Neural progenitor cell (in vitro differentiated cells): ENCODE measurements around the gene C21orf58. TPM values are rescaled to one million over a fixed set of nuclear protein-coding genes. Genes with fewer than 3 reads are reported as not detected.
"Not testable (repeated sequence)": the region's sequence is repeated elsewhere in the genome, so short reads cannot be mapped to it uniquely, and the experiment has no call there.

Source experiments
- DNase-seq: peaks from one replicate; pipeline ENCODE4 v3.0.0-alpha.2; 2016; ENCODE audit warnings: low spot score
- H2AFZ ChIP-seq: fragments of 200-600 bp; sonication (generic); replicated peaks from 2 replicates; pipeline ENCODE4 v1.6.1; 2016; ENCODE audit warnings: antibody characterized with exemption
- H3F3A ChIP-seq: fragments of 200-600 bp; sonication (generic); 2 replicates; pipeline ENCODE4 v1.6.1; 2016; ENCODE audit warnings: antibody characterized with exemption, low read depth
- H3K27ac ChIP-seq: fragments of 200-600 bp; sonication (generic); 2 replicates; pipeline ENCODE4 v1.5.1; 2016; ENCODE audit warnings: mild to moderate bottlenecking
- H3K27me3 ChIP-seq: fragments of 200-600 bp; sonication (generic); 2 replicates; pipeline ENCODE4 v1.6.1; 2016; ENCODE audit warnings: mild to moderate bottlenecking, moderate library complexity
- H3K36me3 ChIP-seq: fragments of 200-600 bp; sonication (generic); 2 replicates; pipeline ENCODE4 v1.5.1; 2016
- H3K4me1 ChIP-seq: fragments of 200-600 bp; sonication (generic); 2 replicates; pipeline ENCODE4 v1.6.1; 2016; ENCODE audit warnings: mixed run types
- H3K4me2 ChIP-seq: fragments of 200-600 bp; sonication (generic); 2 replicates; pipeline ENCODE4 v1.6.1; 2016
- H3K4me3 ChIP-seq: fragments of 200-600 bp; sonication (generic); 2 replicates; pipeline ENCODE4 v1.5.1; 2016
- H3K79me2 ChIP-seq: fragments of 200-600 bp; sonication (generic); 2 replicates; pipeline ENCODE4 v1.6.1; 2016; ENCODE audit warnings: low read depth
- H3K9ac ChIP-seq: fragments of 200-600 bp; sonication (generic); 2 replicates; pipeline ENCODE4 v1.6.1; 2016
- H3K9me3 ChIP-seq: fragments of 200-600 bp; sonication (generic); 2 replicates; pipeline ENCODE4 v1.5.1; 2016; ENCODE audit warnings: low read depth
- H4K20me1 ChIP-seq: fragments of 200-600 bp; sonication (generic); 2 replicates; pipeline ENCODE4 v1.6.1; 2016; ENCODE audit warnings: low read depth
- H3K27ac Mint-ChIP-seq: 3 replicates; pipeline ENCODE4 v1.8.0; 2021; ENCODE audit warnings: mixed read lengths
- H3K27me3 Mint-ChIP-seq: 2 replicates; pipeline ENCODE4 v1.8.0; 2022; ENCODE audit warnings: low read depth, mild to moderate bottlenecking, inconsistent platforms, moderate library complexity, mixed read lengths; ENCODE audit not compliant: insufficient read depth
- H3K36me3 Mint-ChIP-seq: 3 replicates; pipeline ENCODE4 v1.8.0; 2021; ENCODE audit warnings: mixed read lengths
- H3K4me1 Mint-ChIP-seq: 3 replicates; pipeline ENCODE4 v1.8.0; 2021; ENCODE audit warnings: mixed read lengths
- H3K4me3 Mint-ChIP-seq: 3 replicates; pipeline ENCODE4 v1.8.0; 2021; ENCODE audit warnings: mild to moderate bottlenecking, moderate library complexity, mixed read lengths
- H3K9me3 Mint-ChIP-seq: 3 replicates; pipeline ENCODE4 v1.8.0; 2020; ENCODE audit warnings: mixed read lengths
- CTCF ChIP-seq: fragments of 200-600 bp; sonication (generic); IDR thresholded peaks from 2 replicates; pipeline ENCODE4 v1.5.1; 2017; ENCODE audit warnings: antibody characterized with exemption, mild to moderate bottlenecking
- EZH2 ChIP-seq: fragments of 200-600 bp; sonication (generic); IDR thresholded peaks from 2 replicates; pipeline ENCODE4 v1.6.1; 2017; ENCODE audit warnings: antibody characterized with exemption, mild to moderate bottlenecking, moderate library complexity
- EZH2phosphoT487 ChIP-seq: fragments of 200-600 bp; sonication (generic); IDR thresholded peaks from 2 replicates; pipeline ENCODE4 v1.6.1; 2017; ENCODE audit warnings: antibody characterized with exemption
- total RNA-seq: library from RNA; depleted of rRNA; stranded (reverse); fragments of >200 nt; gene quantifications from 2 replicates; pipeline ENCODE4 v1.2.3, GENCODE V29; 2015; ENCODE audit warnings: low replicate concordance

C21orf58 gene
- total RNA-seq, 1 donor from 2014 or later, result 26.2 TPM

DNA sequence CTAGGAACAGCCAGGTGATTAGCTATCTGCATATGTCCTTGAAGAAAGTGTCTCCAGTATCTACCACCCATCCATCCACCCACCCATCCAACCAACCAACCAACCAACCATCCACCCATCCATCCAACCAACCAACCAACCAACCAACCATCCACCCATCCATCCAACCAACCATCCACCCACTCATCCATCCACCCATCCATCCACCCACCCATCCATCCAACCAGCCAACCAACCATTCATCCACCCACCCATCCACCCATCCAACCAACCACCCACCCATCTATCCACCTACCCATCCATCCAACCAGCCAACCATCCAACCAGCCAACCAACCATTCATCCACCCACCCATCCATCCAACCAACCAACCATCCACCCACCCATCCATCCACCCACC, 12.1 kb downstream of the C21orf58 start:
- peaks cover under 1% of the 10 kb centered on the region for H4K20me1 ChIP-seq
- Mint-ChIP-seq H3K4me3 (no peak overlapping the region), H3K27me3 (no peaks in the 10 kb centered on the region), H3K9me3 (no peaks in the 10 kb centered on the region), H3K36me3 (peaks cover 28% of the 10 kb centered on the region), H3K27ac (no peak overlapping the region), H3K4me1 (no peaks in the 10 kb centered on the region)
- no peaks in the 10 kb centered on the region for H3K79me2 ChIP-seq
- DNase-seq, result no peak
- H2AFZ ChIP-seq, result no peak overlapping the region
- TF ChIP-seq EZH2phosphoT487 (no peak), CTCF (no peak), EZH2 (no peak)
- H3K9ac ChIP-seq, result no peak overlapping the region
- H3K27me3 ChIP-seq, result no peaks in the 10 kb centered on the region
- H3K36me3 ChIP-seq, result peaks cover 3% of the 10 kb centered on the region
- H3K9me3 ChIP-seq, result no peaks in the 10 kb centered on the region
- no peak overlapping the region for H3K27ac ChIP-seq
- H3K4me1 ChIP-seq, result no peaks in the 10 kb centered on the region
- H3F3A ChIP-seq, result no peaks in the 10 kb centered on the region
- H3K4me2 ChIP-seq, result no peak overlapping the region
- H3K4me3 ChIP-seq, result no peak overlapping the region

DNA sequence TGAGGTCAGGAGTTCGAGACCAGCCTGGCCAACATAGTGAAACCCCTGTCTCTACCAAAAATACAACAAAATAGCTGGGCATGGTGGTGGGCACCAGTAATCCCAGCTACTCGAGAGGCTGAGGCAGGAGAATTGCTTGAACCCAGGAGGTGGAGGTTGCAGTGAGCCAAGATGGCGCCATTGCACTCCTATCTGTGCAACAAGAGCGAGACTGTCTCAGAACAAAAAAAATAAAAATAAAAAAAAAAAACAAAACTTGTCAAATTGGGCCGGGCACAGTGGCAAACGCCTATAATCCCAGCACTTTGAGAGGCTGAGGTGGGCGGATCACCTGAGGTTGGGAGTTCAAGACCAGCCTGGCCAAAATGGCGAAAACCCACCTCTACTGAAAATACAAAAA, 13.4 kb downstream of the C21orf58 start:
- H3F3A ChIP-seq, H3K36me3 ChIP-seq, H2AFZ ChIP-seq, H3K27me3 Mint-ChIP-seq, H3K27ac Mint-ChIP-seq, H3K27me3 ChIP-seq, H3K27ac ChIP-seq, H3K9me3 Mint-ChIP-seq, H3K9ac ChIP-seq, H3K4me1 ChIP-seq, H3K4me1 Mint-ChIP-seq, H3K9me3 ChIP-seq, H4K20me1 ChIP-seq, H3K4me2 ChIP-seq, DNase-seq, H3K4me3 ChIP-seq, H3K79me2 ChIP-seq, H3K4me3 Mint-ChIP-seq: not testable (repeated sequence)
- peaks cover 30% of the 10 kb centered on the region for H3K36me3 Mint-ChIP-seq

GRCh38 chr21:46308431-46308830, 15.2 kb downstream of the C21orf58 start:
- H4K20me1 ChIP-seq, result no peaks in the 10 kb centered on the region
- peaks cover 35% of the 10 kb centered on the region for H3K36me3 Mint-ChIP-seq
- H2AFZ ChIP-seq, result no peak overlapping the region
- no peaks in the 10 kb centered on the region for H3K9me3 Mint-ChIP-seq
- no peaks in the 10 kb centered on the region for H3K27me3 ChIP-seq
- H3K27ac ChIP-seq, result no peak overlapping the region
- DNase-seq, result no peak
- no peaks in the 10 kb centered on the region for H3K79me2 ChIP-seq
- no peak overlapping the region for H3K4me3 Mint-ChIP-seq
- H3F3A ChIP-seq, result no peaks in the 10 kb centered on the region
- no peaks in the 10 kb centered on the region for H3K4me1 Mint-ChIP-seq
- no peaks in the 10 kb centered on the region for H3K4me1 ChIP-seq
- peaks cover 3% of the 10 kb centered on the region for H3K36me3 ChIP-seq
- no peak overlapping the region for H3K4me3 ChIP-seq
- H3K9me3 ChIP-seq, result no peaks in the 10 kb centered on the region
- H3K4me2 ChIP-seq, result no peak overlapping the region
- TF ChIP-seq CTCF (no peak), EZH2 (no peak), EZH2phosphoT487 (no peak)
- no peak overlapping the region for H3K27ac Mint-ChIP-seq
- H3K9ac ChIP-seq, result no peak overlapping the region
- peaks cover 2% of the 10 kb centered on the region for H3K27me3 Mint-ChIP-seq

DNA sequence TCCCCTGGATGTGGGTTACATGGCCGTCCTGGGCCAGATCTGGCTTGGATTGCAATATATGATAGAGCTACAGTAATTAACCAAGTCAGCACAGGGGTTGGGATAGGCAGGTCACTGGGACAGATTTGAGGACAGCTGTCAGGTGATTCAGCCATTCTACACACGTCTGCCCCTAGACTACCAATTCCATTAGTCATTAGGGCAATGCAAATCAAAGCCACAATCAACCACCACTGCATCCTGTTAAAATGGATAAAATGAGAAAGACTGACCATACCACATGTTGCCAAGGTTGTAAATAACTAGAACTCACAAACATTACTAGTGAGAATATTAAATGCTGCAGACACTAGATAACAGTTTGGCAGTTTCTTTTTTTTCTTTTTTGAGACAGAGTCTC, 16.0 kb downstream of the C21orf58 start:
- no peaks in the 10 kb centered on the region for H4K20me1 ChIP-seq
- TF ChIP-seq CTCF (no peak), EZH2phosphoT487 (no peak), EZH2 (no peak)
- no peak overlapping the region for H3K4me3 ChIP-seq
- no peak overlapping the region for H3K27ac ChIP-seq
- no peaks in the 10 kb centered on the region for H3F3A ChIP-seq
- H3K27ac Mint-ChIP-seq, result no peak overlapping the region
- no peaks in the 10 kb centered on the region for H3K4me1 ChIP-seq
- peaks cover 2% of the 10 kb centered on the region for H3K27me3 Mint-ChIP-seq
- no peaks in the 10 kb centered on the region for H3K9me3 ChIP-seq
- no peak overlapping the region for H3K9ac ChIP-seq
- H3K27me3 ChIP-seq, result no peaks in the 10 kb centered on the region
- no peaks in the 10 kb centered on the region for H3K4me1 Mint-ChIP-seq
- peaks cover 36% of the 10 kb centered on the region for H3K36me3 Mint-ChIP-seq
- no peak overlapping the region for H3K4me3 Mint-ChIP-seq
- no peak overlapping the region for H3K4me2 ChIP-seq
- peaks cover 3% of the 10 kb centered on the region for H3K36me3 ChIP-seq
- no peak overlapping the region for H2AFZ ChIP-seq
- H3K9me3 Mint-ChIP-seq, result no peaks in the 10 kb centered on the region
- no peak for DNase-seq
- H3K79me2 ChIP-seq, result no peaks in the 10 kb centered on the region
